DOHH2 (cell line): ENCODE data around the gene PTPRN2.

Source experiments
- EZH2phosphoT487 ChIP-seq: fragments of 200-600 bp; sonication (generic); IDR thresholded peaks from 2 replicates; pipeline ENCODE4 v1.6.1; 2017; ENCODE audit warnings: borderline replicate concordance, mild to moderate bottlenecking, antibody characterized with exemption, low read length, moderate library complexity, mixed read lengths
- TF ChIP-seq, protein P1 (sequence below): fragments of 200-600 bp; sonication (generic); IDR thresholded peaks from one replicate; pipeline ENCODE4 v1.5.1; 2014; ENCODE audit warnings: antibody characterized with exemption, mild to moderate bottlenecking, low read depth, low read length; ENCODE audit not compliant: poor library complexity, severe bottlenecking

DNA sequence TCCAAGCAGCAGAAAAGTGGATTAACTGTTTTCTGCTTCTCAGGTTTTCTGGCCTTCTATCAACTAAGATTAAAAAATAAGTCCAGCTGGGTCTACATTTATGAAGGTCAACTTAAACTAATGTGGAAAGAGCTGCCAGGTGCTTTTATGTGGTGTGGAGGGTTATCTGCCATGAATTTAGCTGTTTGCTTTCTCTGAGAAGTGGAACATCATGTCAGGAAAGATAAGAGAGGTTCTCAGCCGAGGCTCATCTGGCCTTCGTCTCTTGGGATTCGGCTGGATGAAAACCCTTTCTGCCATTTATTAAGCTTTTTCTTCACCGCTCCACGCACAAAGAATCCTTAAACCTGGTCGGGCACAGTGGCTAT is 5.5 kb downstream of the PTPRN2 start:
- TF ChIP-seq, protein P1, sequence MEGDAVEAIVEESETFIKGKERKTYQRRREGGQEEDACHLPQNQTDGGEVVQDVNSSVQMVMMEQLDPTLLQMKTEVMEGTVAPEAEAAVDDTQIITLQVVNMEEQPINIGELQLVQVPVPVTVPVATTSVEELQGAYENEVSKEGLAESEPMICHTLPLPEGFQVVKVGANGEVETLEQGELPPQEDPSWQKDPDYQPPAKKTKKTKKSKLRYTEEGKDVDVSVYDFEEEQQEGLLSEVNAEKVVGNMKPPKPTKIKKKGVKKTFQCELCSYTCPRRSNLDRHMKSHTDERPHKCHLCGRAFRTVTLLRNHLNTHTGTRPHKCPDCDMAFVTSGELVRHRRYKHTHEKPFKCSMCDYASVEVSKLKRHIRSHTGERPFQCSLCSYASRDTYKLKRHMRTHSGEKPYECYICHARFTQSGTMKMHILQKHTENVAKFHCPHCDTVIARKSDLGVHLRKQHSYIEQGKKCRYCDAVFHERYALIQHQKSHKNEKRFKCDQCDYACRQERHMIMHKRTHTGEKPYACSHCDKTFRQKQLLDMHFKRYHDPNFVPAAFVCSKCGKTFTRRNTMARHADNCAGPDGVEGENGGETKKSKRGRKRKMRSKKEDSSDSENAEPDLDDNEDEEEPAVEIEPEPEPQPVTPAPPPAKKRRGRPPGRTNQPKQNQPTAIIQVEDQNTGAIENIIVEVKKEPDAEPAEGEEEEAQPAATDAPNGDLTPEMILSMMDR = no peak
- TF ChIP-seq EZH2phosphoT487 = no peak
